Smooth muscle cell (in vitro differentiated cells): ENCODE results near the gene SHROOM4. TPM values are rescaled to one million over a fixed set of nuclear protein-coding genes. Genes with fewer than 3 reads are reported as not detected.

Source experiments
- DNase-seq: peaks from one replicate; lab custom pipeline; 2025; ENCODE audit not compliant: unreplicated experiment; lab: John Stamatoyannopoulos, UW
- H2AFZ ChIP-seq: fragments of 200-600 bp; sonication (generic); 2 replicates; pipeline ENCODE4 v1.6.0; 2016; ENCODE audit warnings: antibody characterized with exemption, low read depth, mild to moderate bottlenecking
- H3F3A ChIP-seq: fragments of 200-600 bp; sonication (generic); 2 replicates; pipeline ENCODE4 v1.6.0; 2017; ENCODE audit warnings: antibody characterized with exemption, low read depth
- H3K27ac ChIP-seq: fragments of 200-600 bp; sonication (generic); 2 replicates; pipeline ENCODE4 v1.5.1; 2016; ENCODE audit warnings: low read depth, mild to moderate bottlenecking
- H3K27me3 ChIP-seq: fragments of 200-600 bp; sonication (generic); 2 replicates; pipeline ENCODE4 v1.6.1; 2016; ENCODE audit warnings: low read depth, mild to moderate bottlenecking
- H3K36me3 ChIP-seq: fragments of 200-600 bp; sonication (generic); 2 replicates; pipeline ENCODE4 v1.5.1; 2016; ENCODE audit warnings: low read depth
- H3K4me1 ChIP-seq: fragments of 200-600 bp; sonication (generic); 2 replicates; pipeline ENCODE4 v1.5.1; 2016; ENCODE audit warnings: low read depth
- H3K4me2 ChIP-seq: fragments of 200-600 bp; sonication (generic); 2 replicates; pipeline ENCODE4 v1.6.0; 2016; ENCODE audit warnings: mild to moderate bottlenecking
- H3K4me3 ChIP-seq: fragments of 200-600 bp; sonication (generic); 2 replicates; pipeline ENCODE4 v1.5.1; 2016; ENCODE audit warnings: mild to moderate bottlenecking
- H3K79me2 ChIP-seq: fragments of 200-600 bp; sonication (generic); 2 replicates; pipeline ENCODE4 v1.6.0; 2016; ENCODE audit warnings: low read depth, mild to moderate bottlenecking
- H3K9ac ChIP-seq: fragments of 200-600 bp; sonication (generic); 2 replicates; pipeline ENCODE4 v1.6.0; 2016; ENCODE audit warnings: low read depth
- H3K9me3 ChIP-seq: fragments of 200-600 bp; sonication (generic); replicated peaks from 2 replicates; pipeline ENCODE4 v1.5.1; 2016; ENCODE audit warnings: low read depth
- H4K20me1 ChIP-seq: fragments of 200-600 bp; sonication (generic); 2 replicates; pipeline ENCODE4 v1.6.0; 2016; ENCODE audit warnings: low read depth
- WGBS: methylation state at CpG from one replicate; pipeline ENCODE4 v1.1.7; 2016; ENCODE audit warnings: low lambda C conversion rate; 5-methylcytosine and 5-hydroxymethylcytosine counted together
- polyA plus RNA-seq: library from polyadenylated mRNA; unstranded; fragments of >200 nt; fragmentation: Nextera tagmentation; extraction: Ambion mirVana; gene quantifications from 2 replicates; pipeline ENCODE4 v1.2.1, GENCODE V29; 2016
- total RNA-seq: library from RNA; depleted of rRNA; stranded (reverse); fragments of >200 nt; gene quantifications from 2 replicates; pipeline ENCODE4 v1.2.3, GENCODE V29; 2014
- TF ChIP-seq, protein P1 (sequence below): fragments of 200-600 bp; sonication (generic); IDR thresholded peaks from 2 replicates; pipeline ENCODE4 v1.5.1; 2017; ENCODE audit warnings: borderline replicate concordance, mild to moderate bottlenecking, antibody characterized with exemption; ENCODE audit not compliant: insufficient read depth, poor library complexity, severe bottlenecking

The SHROOM4 gene
- total and polyA plus RNA-seq, 2 experiments from 2014 or later: 1.1 to 7.9 TPM

DNA sequence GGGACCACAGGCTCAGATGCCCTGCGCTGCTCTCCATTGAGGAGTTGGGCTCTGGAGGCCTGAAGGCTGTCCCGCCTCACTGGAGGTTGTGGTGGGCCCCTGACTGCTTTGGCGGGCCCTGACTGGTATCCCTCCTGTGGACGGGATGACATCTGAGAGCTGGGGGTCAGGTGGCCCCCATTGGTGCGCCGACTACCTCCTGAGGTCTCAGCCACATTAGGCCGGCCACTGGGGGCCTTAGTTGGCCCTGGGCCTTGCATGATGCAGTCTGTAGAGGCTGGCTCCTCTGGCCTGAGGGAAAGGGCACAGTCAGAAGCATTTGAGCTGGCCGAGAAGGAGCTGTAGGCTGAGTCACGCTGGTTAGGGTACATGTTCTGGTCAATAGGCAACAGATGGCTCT, 178.8 kb downstream of the SHROOM4 start:
- H3K4me3 ChIP-seq: no peak overlapping the region
- no peaks in the 10 kb centered on the region for H3K4me1 ChIP-seq
- no peaks in the 10 kb centered on the region for H4K20me1 ChIP-seq
- 80% methylated on average over 9 of the region's 9 CpGs for WGBS
- H3K79me2 ChIP-seq: no peaks in the 10 kb centered on the region
- no peaks in the 10 kb centered on the region for H3K27me3 ChIP-seq
- no peak overlapping the region for H2AFZ ChIP-seq
- H3K36me3 ChIP-seq: no peaks in the 10 kb centered on the region
- no peak for DNase-seq
- peaks cover 3% of the 10 kb centered on the region for H3K9me3 ChIP-seq
- H3K4me2 ChIP-seq: no peak overlapping the region
- no peak overlapping the region for H3K9ac ChIP-seq
- TF ChIP-seq, protein P1, sequence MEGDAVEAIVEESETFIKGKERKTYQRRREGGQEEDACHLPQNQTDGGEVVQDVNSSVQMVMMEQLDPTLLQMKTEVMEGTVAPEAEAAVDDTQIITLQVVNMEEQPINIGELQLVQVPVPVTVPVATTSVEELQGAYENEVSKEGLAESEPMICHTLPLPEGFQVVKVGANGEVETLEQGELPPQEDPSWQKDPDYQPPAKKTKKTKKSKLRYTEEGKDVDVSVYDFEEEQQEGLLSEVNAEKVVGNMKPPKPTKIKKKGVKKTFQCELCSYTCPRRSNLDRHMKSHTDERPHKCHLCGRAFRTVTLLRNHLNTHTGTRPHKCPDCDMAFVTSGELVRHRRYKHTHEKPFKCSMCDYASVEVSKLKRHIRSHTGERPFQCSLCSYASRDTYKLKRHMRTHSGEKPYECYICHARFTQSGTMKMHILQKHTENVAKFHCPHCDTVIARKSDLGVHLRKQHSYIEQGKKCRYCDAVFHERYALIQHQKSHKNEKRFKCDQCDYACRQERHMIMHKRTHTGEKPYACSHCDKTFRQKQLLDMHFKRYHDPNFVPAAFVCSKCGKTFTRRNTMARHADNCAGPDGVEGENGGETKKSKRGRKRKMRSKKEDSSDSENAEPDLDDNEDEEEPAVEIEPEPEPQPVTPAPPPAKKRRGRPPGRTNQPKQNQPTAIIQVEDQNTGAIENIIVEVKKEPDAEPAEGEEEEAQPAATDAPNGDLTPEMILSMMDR: no peak
- no peaks in the 10 kb centered on the region for H3F3A ChIP-seq
- H3K27ac ChIP-seq: no peak overlapping the region

DNA sequence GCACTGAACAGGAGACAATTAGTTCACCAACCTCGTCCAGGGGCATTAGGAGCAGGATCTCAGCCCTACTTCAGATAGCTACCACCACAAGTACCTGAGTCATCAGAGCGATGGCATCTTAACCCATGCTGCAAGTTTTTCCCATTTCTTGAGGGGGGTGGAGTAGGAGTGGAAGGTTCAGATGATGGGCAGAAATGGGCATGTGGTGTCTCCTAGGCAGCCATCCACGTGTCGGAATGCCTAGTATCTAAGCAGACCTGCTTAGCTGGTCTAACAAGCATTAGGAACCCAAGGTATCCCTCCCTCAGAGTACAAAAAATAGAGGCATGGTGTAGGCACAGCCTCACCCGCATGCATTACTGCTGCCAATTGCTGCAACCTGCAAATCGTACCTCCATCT, 184.2 kb downstream of the SHROOM4 start:
- WGBS: 75% methylated on average over 6 of the region's 6 CpGs
- H3K9me3 ChIP-seq: peaks cover 3% of the 10 kb centered on the region
- no peak overlapping the region for H2AFZ ChIP-seq
- H3K4me1 ChIP-seq: no peaks in the 10 kb centered on the region
- H3K27ac ChIP-seq: no peak overlapping the region
- no peaks in the 10 kb centered on the region for H3K36me3 ChIP-seq
- no peaks in the 10 kb centered on the region for H3K27me3 ChIP-seq
- H4K20me1 ChIP-seq: no peaks in the 10 kb centered on the region
- TF ChIP-seq, protein P1: no peak
- no peak for DNase-seq
- H3K79me2 ChIP-seq: no peaks in the 10 kb centered on the region
- no peaks in the 10 kb centered on the region for H3F3A ChIP-seq
- H3K4me3 ChIP-seq: no peak overlapping the region
- no peak overlapping the region for H3K4me2 ChIP-seq
- no peak overlapping the region for H3K9ac ChIP-seq

DNA sequence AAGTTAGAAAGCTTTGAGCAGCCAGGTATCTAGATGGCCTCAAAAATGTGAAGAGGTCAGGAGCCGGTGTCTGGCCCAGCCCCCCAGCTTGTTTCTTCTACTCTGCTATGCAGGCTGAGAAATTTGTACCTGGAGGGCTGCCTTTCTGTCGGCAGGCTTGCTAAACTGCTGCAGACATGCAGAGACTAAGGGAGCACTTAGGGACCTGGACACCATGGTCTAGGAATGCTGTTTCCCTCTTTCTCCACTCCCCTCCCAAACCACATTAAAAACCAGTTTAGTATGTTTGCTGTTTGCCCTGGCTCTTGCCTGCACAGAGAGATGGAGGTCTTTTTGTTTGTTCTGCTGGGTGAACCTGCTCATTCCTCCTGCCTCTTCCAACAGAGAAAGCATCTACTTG, 186.3 kb downstream of the SHROOM4 start:
- no peak overlapping the region for H3K4me3 ChIP-seq
- no peak overlapping the region for H2AFZ ChIP-seq
- no peak overlapping the region for H3K4me2 ChIP-seq
- H3K4me1 ChIP-seq: no peaks in the 10 kb centered on the region
- WGBS: 66% methylated on average over 2 of the region's 2 CpGs
- no peak for DNase-seq
- TF ChIP-seq, protein P1: no peak
- no peak overlapping the region for H3K9ac ChIP-seq
- H3K79me2 ChIP-seq: no peaks in the 10 kb centered on the region
- no peaks in the 10 kb centered on the region for H3K27me3 ChIP-seq
- H3K27ac ChIP-seq: no peak overlapping the region
- no peaks in the 10 kb centered on the region for H3F3A ChIP-seq
- no peaks in the 10 kb centered on the region for H4K20me1 ChIP-seq
- H3K9me3 ChIP-seq: peaks cover 3% of the 10 kb centered on the region
- H3K36me3 ChIP-seq: no peaks in the 10 kb centered on the region

DNA sequence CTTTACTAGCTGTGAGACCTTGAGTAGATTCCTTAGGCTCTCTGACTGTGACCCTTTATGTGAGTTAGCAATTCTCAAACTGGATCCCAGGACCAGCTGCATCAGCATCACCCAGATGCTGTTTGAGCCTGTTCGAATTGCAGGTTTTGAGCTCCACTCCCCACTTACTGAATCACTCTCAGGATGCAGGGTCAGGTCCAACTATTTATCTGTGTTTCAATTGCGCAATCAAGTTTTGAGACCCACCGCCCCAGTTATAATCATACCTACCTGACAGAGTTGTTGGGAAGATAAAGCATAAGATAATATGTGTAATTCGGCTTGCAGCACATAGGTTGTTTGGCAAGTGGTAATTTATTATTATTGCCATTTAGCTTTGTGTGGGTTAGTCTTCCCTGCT, 187.6 kb downstream of the SHROOM4 start:
- Histone ChIP-seq H3K4me3 (no peak overlapping the region), H3K4me1 (no peaks in the 10 kb centered on the region), H2AFZ (no peak overlapping the region), H3F3A (no peaks in the 10 kb centered on the region), H3K4me2 (no peak overlapping the region), H3K79me2 (no peaks in the 10 kb centered on the region), H3K27me3 (no peaks in the 10 kb centered on the region), H3K27ac (no peak overlapping the region), H3K36me3 (no peaks in the 10 kb centered on the region), H4K20me1 (no peaks in the 10 kb centered on the region), H3K9me3 (peaks cover 3% of the 10 kb centered on the region), H3K9ac (no peak overlapping the region)
- WGBS: 79% methylated on average over 4 of the region's 4 CpGs
- DNase-seq: no peak
- TF ChIP-seq, protein P1: no peak
